ENCODE measurements around the gene COTL1.

The COTL1 gene

DNA sequence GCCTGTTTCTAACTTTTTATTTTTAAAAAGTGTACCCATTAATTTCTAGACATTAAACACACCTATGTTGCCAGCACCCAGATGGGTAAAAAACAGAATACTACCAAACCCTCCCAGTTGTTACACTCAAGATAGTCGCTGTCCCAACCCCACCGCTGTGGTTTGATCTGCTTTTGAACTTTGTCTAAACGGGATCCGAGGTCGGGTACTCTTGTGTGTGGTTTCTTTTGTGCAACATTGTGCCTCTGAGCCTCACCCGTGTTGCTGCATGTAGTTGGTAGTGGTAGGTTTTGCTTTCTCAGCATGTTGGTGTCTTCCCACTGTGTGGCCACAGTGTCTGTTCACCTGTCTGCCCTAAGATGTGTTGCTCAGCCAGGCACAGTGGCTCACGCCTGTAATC lies 34.7 kb upstream of the COTL1 start:
- Mint-ChIP-seq H3K4me1 (peaks cover 29 to 74% of the 10 kb centered on the region in 2 donors), H3K27ac (no peak overlapping the region), H3K9me3 (no peaks in the 10 kb centered on the region), H3K27me3 (no peaks in the 10 kb centered on the region), H3K36me3 (peaks cover 38 to 56% of the 10 kb centered on the region in 2 donors), H3K4me3 (no peak overlapping the region)
- no peak for DNase-seq
- ATAC-seq (replicated peaks) = no peak

DNA sequence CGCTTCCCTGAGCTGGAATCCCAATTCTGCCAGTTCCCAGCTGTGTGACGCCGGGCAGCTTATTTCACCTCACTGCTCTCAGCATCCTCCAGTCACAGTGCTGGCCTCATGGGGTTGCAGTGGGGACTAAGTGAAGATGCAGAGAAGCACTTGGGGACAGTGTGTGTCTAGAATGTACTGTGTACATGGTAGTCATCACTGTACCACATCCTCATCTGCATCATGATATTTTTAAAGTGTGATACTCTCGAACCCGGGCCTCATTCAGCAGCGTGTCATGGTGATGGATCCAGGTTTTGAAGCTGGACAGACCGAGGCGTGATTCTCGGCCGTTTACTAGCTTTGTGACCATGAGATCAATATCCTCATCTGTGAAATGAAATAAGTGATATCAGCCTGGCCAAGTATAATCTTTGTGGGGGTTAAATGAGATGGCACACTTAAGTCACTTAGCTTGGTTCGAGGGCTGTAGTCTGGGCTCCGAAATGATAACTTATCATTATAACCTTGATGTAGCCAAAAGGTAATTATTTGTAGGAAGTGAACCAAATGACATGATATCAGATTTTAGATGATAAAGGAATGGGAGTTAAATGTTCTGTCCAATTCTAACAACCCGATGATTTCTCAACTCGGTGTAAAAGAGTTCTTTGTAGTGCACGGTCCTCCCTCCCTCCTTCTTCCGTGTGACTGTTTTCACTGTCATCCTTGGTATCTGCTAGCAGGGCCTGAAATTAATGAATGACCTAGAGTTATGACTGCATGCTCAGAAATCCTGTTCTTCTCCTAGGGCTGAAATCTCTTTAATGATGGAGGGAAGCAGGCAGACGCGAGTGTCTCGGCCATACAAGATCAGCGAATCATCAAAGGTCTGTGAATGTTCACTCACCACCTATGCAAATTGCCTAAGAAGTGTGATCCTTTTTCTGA lies 32.4 kb upstream of the COTL1 start:
- H3K27me3 Mint-ChIP-seq = no peaks in the 10 kb centered on the region

DNA sequence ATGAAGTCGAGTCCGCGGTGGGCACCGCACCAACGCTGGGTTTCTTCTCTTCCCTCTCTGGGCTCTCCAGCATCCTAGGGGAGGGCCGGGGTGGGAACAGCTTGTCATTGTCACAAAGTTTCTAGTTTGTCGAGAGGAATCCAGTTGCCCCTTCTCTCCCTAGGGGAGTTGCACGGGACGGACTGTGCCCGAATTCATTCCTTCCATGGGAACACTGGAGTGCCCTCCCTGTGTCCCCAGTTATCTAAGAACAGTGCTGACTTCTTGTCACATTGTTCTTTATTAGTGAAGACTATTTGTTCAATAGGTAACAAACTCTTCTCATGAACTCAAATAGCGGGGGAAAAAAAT lies 31.6 kb upstream of the COTL1 start:
- H3K27me3 Mint-ChIP-seq = no peaks in the 10 kb centered on the region
- DNase-seq (no peak), ATAC-seq (replicated peaks) (no peak)
- H3K4me3 Mint-ChIP-seq = peak overlapping the region; percentile 83 to 86
- H3K4me1 Mint-ChIP-seq = peaks cover 29 to 55% of the 10 kb centered on the region in 2 donors
- no peaks in the 10 kb centered on the region for H3K9me3 Mint-ChIP-seq
- peaks cover 17 to 37% of the 10 kb centered on the region in 2 donors for H3K36me3 Mint-ChIP-seq
- H3K27ac Mint-ChIP-seq = peak overlapping the region; percentile 85

More for the DNA sequence above, 32.4 kb upstream of the COTL1 start:
- Mint-ChIP-seq H3K27ac (peak overlapping the region; percentile 31), H3K4me1 (peaks cover 24 to 59% of the 10 kb centered on the region in 2 donors), H3K9me3 (no peaks in the 10 kb centered on the region), H3K4me3 (peak overlapping the region; percentile 53 to 70), H3K36me3 (peaks cover 24 to 42% of the 10 kb centered on the region in 2 donors)
- DNase-seq = no peak
- no peak for ATAC-seq (replicated peaks)

DNA sequence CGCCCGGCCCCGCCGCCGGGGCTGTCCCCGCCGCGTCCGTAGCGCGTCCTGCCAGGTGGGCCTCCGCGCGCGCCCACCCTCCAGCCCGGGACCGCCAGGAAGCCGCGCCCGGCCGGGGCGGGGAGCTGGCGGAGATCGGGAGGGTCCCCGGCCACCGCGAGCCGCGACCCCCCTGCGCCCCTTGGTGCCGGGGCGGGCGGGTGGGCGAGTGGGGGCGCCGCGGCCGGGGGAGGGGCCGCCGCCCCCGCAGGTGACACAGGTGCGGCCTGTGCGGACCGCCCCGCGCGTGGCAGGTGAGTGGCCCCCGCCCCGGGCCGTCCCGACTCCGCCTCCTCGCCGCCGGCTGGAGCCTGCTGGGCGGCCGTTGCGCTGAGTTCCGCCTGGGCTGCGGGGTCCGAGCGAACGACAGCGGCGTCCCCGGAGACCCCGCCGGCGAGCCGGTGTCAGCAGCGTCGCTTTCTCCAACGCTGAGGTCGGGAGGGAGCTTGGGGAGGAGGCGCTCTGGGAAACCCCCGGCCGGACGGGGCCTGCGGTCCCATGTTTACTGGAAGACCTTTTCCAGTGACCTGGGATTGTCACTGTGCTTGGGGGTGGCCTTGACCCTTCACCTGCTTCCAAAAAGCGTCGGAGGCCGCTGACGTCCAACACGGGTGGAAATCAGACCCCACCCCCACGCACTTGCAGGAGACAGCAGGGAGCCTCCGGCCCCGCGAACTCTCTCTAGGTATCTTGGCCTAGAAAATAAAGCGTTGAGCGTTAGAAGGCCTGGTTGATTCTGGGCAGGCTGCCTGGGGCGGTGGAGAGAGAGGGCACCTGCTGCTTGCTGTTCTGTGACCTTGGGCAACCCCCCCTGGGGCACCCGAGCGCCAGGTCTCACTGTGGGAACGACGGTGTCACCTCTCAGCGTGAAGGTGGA lies 31.0 kb upstream of the COTL1 start:
- H3K4me1 Mint-ChIP-seq = peaks cover 31 to 55% of the 10 kb centered on the region in 2 donors
- ATAC-seq (replicated peaks) (peak; percentile 78 to 81), DNase-seq (peak; percentile 43)
- H3K27me3 Mint-ChIP-seq = no peaks in the 10 kb centered on the region
- no peaks in the 10 kb centered on the region for H3K9me3 Mint-ChIP-seq
- peak overlapping the region; percentile 85 for H3K27ac Mint-ChIP-seq
- peak overlapping the region; percentile 83 to 86 for H3K4me3 Mint-ChIP-seq
- peaks cover 15 to 30% of the 10 kb centered on the region in 2 donors for H3K36me3 Mint-ChIP-seq

DNA sequence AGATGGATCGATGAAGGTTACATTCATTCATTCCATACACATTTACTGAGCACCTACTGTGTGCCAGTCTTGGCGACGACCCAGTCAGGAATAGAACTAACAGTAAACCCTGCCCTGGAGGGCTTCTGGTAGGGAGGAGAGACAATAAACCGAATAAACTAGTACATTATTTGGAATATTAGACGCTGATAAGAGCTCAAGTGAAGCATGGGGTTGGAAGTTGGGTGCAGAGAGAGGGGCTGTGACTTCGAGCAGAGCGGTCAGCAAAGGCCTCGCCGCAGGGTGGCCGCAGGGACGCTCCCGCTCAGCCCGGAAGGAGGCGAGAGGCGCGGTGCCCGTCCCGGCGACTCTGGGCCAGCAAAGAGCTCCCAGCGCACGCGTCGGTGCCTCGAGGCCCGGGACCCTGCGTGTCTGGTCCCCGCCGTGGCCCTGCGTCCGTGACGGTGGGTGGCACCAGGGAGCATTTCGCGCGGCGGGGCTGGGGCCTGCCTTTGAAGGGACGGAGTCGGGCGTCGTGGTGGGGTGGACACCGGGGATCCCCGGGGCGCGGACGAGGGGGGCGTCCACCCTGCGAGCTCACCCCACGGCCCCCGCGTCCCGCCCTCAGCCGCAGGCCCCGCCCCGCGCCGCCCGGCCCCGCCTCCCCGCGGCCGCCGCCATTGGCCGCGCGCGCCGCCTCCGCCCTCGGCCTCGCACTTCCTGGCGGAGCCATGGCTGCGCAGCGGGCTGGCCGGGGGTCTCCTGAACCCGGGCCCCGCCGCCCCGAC lies 30.1 kb upstream of the COTL1 start, which contains the start of gene KLHL36:
Gene KLHL36, plus strand, starts transcription at position 684 of the 767 bp plus-strand sequence. CDS start 2,357 bp downstream, outside the sequence.
- H3K36me3 Mint-ChIP-seq = peaks cover 13 to 26% of the 10 kb centered on the region in 2 donors
- no peaks in the 10 kb centered on the region for H3K9me3 Mint-ChIP-seq
- peaks cover 35 to 58% of the 10 kb centered on the region in 2 donors for H3K4me1 Mint-ChIP-seq
- H3K27ac Mint-ChIP-seq = peak within 1 kb of the TSS; percentile 95
- no peaks in the 10 kb centered on the region for H3K27me3 Mint-ChIP-seq
- ATAC-seq (replicated peaks) (peak; percentile 84 to 91), DNase-seq (peak; percentile 66)
- peak within 1 kb of the TSS; percentile 90 to 92 for H3K4me3 Mint-ChIP-seq

DNA sequence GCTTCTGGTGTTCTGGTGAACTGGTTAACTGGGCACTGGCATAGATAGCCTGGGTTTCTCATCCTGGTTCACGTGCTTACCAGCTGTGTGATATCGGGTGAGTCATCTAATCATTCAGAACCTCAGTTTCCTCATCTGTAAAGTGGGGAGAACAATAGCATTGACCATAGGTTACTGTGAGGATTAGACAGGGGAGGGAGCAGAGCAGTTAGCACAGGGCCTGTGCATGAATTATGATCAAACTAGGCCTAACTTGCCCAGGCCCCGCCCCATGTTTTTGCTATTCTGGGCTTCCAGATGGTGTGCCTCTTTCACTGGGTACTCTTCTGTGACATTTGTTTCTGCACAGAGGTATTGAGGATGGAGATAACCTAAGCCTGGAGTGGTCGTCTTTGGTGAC lies 25.8 kb upstream of the COTL1 start:
- no peak overlapping the region for H3K27ac Mint-ChIP-seq
- no peaks in the 10 kb centered on the region for H3K27me3 Mint-ChIP-seq
- H3K36me3 Mint-ChIP-seq = peaks cover 3 to 12% of the 10 kb centered on the region in 2 donors
- peak in 1 of 2 donors; percentile 17 for ATAC-seq (replicated peaks)
- no peak for DNase-seq
- peaks cover 49 to 64% of the 10 kb centered on the region in 2 donors for H3K4me1 Mint-ChIP-seq
- H3K9me3 Mint-ChIP-seq = peaks cover 5% of the 10 kb centered on the region in 2 donors
- peak overlapping the region in 1 of 2 donors; percentile 2 for H3K4me3 Mint-ChIP-seq

DNA sequence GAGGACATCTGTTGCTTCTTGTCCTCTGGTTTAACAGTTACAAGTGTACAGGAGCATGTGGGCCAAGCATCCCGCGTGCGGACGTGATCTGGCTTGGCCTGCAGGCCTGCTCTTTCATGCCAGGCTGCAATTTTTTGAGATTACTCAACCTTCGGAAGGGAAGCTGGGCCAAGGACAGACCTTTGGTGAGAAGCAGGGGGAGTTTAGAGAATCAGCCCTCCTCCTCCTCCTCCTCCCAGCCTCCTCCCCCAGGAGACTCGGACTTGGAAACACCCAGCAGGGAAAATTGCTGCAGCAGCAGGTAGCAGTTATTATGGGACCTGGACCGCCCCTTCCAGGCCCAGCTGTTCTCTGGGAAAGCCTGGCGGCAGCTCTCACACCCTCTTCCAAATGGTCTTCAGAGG lies 25.3 kb upstream of the COTL1 start:
- H3K27me3 Mint-ChIP-seq = no peaks in the 10 kb centered on the region

DNA sequence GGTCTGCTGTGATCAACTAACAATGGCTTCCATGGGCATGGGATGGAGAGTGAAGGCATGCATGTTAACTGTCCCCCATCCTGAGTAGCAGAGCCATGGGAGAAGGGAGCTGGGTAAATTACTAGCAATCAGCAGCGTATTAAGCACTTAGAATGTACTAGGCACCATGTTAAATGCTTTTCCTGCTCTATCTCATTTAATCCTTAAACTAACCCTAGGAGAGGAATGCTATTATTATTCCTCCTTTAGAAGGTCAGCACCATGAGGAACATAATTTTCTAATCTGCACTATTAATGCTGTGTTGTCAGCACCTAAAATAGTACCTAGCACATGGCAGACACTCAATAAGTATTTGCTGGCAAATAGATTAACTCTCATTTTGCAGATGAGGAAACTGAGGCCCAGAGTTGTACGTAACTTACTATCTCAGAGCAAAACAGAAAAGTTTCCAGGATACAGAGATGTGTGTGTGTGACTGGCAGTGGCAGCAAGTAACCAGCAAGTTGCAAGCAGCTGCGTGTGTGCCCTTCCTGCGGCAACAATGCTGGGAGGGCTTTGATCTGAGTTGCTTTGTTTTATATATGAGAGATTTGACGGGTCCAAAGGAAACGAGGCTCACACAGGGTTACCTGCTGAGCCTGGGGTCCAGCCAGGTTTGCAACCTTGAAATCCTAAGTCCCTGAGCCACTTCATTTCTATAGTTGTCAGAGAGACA lies 23.9 kb upstream of the COTL1 start:
- no peak for DNase-seq
- H3K36me3 Mint-ChIP-seq = peaks cover 3 to 9% of the 10 kb centered on the region in 2 donors
- H3K4me1 Mint-ChIP-seq = peaks cover 59 to 75% of the 10 kb centered on the region in 2 donors
- ATAC-seq (replicated peaks) = no peak
- peak overlapping the region; percentile 91 for H3K27ac Mint-ChIP-seq
- peak overlapping the region; percentile 58 to 77 for H3K4me3 Mint-ChIP-seq
- H3K27me3 Mint-ChIP-seq = no peaks in the 10 kb centered on the region
- peaks cover 5% of the 10 kb centered on the region in 2 donors for H3K9me3 Mint-ChIP-seq

More for the DNA sequence above, 25.3 kb upstream of the COTL1 start:
- H3K27ac Mint-ChIP-seq = no peak overlapping the region
- H3K9me3 Mint-ChIP-seq = peaks cover 5% of the 10 kb centered on the region in 2 donors
- peaks cover 52 to 68% of the 10 kb centered on the region in 2 donors for H3K4me1 Mint-ChIP-seq
- H3K36me3 Mint-ChIP-seq = peaks cover 3 to 12% of the 10 kb centered on the region in 2 donors
- peak overlapping the region in 1 of 2 donors; percentile 35 for H3K4me3 Mint-ChIP-seq
- no peak for DNase-seq
- ATAC-seq (replicated peaks) = no peak

DNA sequence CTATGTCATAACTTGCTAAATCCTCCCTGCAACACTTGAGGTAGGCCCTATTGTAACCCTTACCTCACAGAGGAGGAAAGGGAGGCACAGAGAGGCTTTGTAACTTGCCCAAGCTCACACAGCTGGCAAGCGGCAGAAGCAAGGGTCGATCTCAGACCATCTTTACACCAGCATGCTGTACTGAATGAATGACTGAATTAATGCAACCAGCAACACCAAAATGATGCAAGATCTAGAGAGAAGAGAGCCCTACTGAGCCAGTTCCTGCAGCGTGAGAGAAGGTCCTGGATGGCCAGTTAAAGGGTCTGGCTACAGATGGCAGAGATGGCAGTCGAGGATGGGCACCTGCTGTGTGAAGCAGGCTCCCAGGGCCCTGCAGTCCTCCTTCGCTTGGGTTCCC lies 22.3 kb upstream of the COTL1 start:
- no peak for ATAC-seq (replicated peaks)
- Mint-ChIP-seq H3K36me3 (peaks cover 3 to 9% of the 10 kb centered on the region in 2 donors), H3K27ac (peak overlapping the region; percentile 91), H3K4me3 (peak overlapping the region in 1 of 2 donors; percentile 36), H3K4me1 (peaks cover 56 to 76% of the 10 kb centered on the region in 2 donors), H3K27me3 (no peaks in the 10 kb centered on the region), H3K9me3 (peaks cover 5% of the 10 kb centered on the region in 2 donors)
- DNase-seq = no peak

DNA sequence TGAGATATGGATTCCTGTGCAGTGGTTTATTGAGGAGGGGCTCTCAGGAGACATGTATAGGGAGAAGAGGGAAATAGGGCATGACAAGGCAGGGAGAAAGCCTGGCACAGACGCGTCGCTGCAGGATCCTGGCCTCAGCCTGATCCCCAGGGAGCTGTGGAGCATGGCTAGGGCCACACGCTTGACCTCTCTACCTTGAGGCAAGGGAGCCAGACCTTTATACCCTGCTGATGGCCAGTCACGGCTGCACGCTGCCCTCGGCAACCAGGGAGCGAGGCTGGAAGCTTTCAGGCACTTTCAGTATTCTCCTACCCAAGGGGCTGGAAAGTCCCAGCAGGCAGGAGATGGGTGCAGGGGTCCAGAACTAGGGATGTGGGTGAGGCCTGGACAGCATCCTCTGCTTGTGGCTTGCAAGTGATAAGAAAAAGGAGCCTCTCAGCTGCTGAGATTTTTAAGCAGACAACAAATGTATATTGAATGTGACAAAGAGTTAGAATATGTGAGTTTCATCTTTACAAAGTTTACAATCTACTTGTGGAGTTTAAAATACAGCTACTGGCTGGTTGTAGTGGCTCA lies 20.4 kb upstream of the COTL1 start:
- H3K36me3 Mint-ChIP-seq = peaks cover 3 to 9% of the 10 kb centered on the region in 2 donors
- DNase-seq (no peak), ATAC-seq (replicated peaks) (no peak)
- peaks cover 47 to 61% of the 10 kb centered on the region in 2 donors for H3K4me1 Mint-ChIP-seq
- H3K27ac Mint-ChIP-seq = peak overlapping the region; percentile 56
- peaks cover 5% of the 10 kb centered on the region in 2 donors for H3K9me3 Mint-ChIP-seq
- no peak overlapping the region for H3K4me3 Mint-ChIP-seq
- H3K27me3 Mint-ChIP-seq = no peaks in the 10 kb centered on the region

DNA sequence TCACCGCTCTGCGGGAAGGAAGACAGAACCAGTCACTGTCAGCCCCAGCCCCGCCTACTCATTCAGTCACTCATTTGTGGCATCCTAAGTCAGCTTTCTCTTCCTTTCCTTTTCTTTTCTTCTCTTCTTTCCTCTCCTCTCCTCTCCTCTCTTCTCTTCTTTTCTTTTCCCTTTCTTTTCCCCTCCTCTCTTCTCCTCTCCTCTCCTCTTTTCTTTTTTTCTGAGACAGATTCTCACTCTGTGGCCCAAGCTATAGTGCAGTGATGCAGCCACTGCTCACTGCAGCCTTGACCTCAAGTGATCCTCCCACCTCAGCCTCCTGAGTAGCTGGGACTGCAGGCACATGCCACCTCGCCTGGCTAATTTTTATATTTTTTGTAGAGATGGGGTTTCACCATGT lies 19.8 kb upstream of the COTL1 start:
- Mint-ChIP-seq H3K4me1 (peaks cover 42 to 54% of the 10 kb centered on the region in 2 donors), H3K27me3 (no peaks in the 10 kb centered on the region), H3K9me3 (peaks cover 5% of the 10 kb centered on the region in 2 donors), H3K27ac (peak overlapping the region; percentile 26), H3K4me3 (no peak overlapping the region), H3K36me3 (peaks cover 3 to 9% of the 10 kb centered on the region in 2 donors)
- DNase-seq = no peak
- ATAC-seq (replicated peaks) = no peak

DNA sequence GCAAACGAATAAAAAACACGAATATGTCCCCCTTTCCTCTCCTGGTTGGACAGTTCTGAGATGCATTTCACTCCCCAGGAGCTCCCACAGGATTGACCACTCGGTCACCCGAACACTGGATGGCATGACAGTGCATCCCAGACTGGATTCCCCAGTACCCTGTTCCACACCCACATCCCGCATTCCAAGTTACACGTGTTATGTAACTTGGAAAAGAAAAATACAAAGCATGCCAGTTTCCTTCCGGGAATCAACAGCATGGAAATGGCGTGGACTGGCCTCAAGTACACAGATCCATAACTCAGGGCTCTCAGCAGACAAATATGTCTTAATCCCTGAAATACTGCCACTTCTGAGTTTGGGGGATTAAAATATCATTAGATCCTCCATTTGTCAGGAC lies 17.8 kb upstream of the COTL1 start:
- Mint-ChIP-seq H3K9me3 (peaks cover 5% of the 10 kb centered on the region in 2 donors), H3K4me3 (no peak overlapping the region), H3K36me3 (peaks cover 3 to 9% of the 10 kb centered on the region in 2 donors), H3K4me1 (peaks cover 36 to 51% of the 10 kb centered on the region in 2 donors), H3K27me3 (no peaks in the 10 kb centered on the region), H3K27ac (no peak overlapping the region)
- ATAC-seq (replicated peaks) (no peak), DNase-seq (no peak)

DNA sequence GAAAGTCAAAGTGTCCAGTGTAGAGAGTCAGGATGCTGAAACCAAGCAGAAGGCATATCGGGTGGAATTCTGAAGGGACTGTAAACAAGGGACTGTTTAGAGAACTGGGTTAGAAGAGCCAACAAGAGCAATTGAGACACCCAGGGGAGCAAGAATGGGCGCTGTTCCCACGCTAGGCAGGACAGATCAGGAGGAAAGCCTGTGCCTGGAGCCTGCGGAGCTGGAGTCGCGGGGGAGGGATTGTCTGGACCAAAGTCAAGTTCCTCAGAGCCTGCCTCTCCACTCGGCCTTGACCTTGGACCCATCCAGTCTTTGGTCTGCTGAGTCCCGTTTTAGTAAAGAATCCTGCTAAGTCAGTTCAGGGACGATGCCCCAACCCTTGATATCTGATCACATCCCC lies 15.7 kb upstream of the COTL1 start:
- H3K4me3 Mint-ChIP-seq = no peak overlapping the region
- no peaks in the 10 kb centered on the region for H3K9me3 Mint-ChIP-seq
- peaks cover 25 to 42% of the 10 kb centered on the region in 2 donors for H3K4me1 Mint-ChIP-seq
- no peaks in the 10 kb centered on the region for H3K36me3 Mint-ChIP-seq
- H3K27ac Mint-ChIP-seq = no peak overlapping the region
- no peaks in the 10 kb centered on the region for H3K27me3 Mint-ChIP-seq
- ATAC-seq (replicated peaks) (no peak), DNase-seq (no peak)

Measured in stimulated activated naive B cell treated with anti-CD40 and anti-IgM and Interleukin-4, amounts not matched to agents 10 μg/mL and 1 μg/mL and 100 μg/mL, for 72 hours (primary cell).